ENCODE data around the gene TYMP.

The TYMP gene

GRCh38 chr22:50490531-50491308, 39.1 kb downstream of the TYMP start:
- TF ChIP-seq CREB5 (CRISPR knock-in tag; IDR thresholded peaks at IDR 0.05; ENCODE audit: low read depth) = no peak
- no peak for TF ChIP-seq ZFP30 (CRISPR knock-in tag; IDR thresholded peaks at IDR 0.05)
- TF ChIP-seq PPARA (CRISPR knock-in tag; IDR thresholded peaks at IDR 0.05; ENCODE audit: borderline replicate concordance) = no peak
- no peak for TF ChIP-seq PATZ1 (CRISPR knock-in tag; IDR thresholded peaks at IDR 0.05; ENCODE audit: borderline replicate concordance)
- no peak for TF ChIP-seq POU6F1 (CRISPR knock-in tag; IDR thresholded peaks at IDR 0.05; ENCODE audit: borderline replicate concordance, low read depth)
- TF ChIP-seq SNAI2 (CRISPR knock-in tag; IDR thresholded peaks at IDR 0.05) = no peak
- no peak for TF ChIP-seq ZNF565 (CRISPR knock-in tag; conservative IDR thresholded peaks at IDR 0.05; ENCODE audit: low read depth)
- TF ChIP-seq OSR1 (CRISPR knock-in tag; IDR thresholded peaks at IDR 0.05) = no peak
- no peak for TF ChIP-seq CSDC2 (CRISPR knock-in tag; IDR thresholded peaks at IDR 0.05)
- TF ChIP-seq ARNTL (CRISPR knock-in tag; IDR thresholded peaks at IDR 0.05; ENCODE audit: borderline replicate concordance, low read depth) = no peak
- no peak for TF ChIP-seq GLIS3 (CRISPR knock-in tag; IDR thresholded peaks at IDR 0.05)
- TF ChIP-seq ZC3H10 (CRISPR knock-in tag; IDR thresholded peaks at IDR 0.05) = no peak
- TF ChIP-seq TCF4 (CRISPR knock-in tag; IDR thresholded peaks at IDR 0.05; ENCODE audit: borderline replicate concordance) = no peak
- no peak for TF ChIP-seq ESRRG (CRISPR knock-in tag; IDR thresholded peaks at IDR 0.05)
- no peak for TF ChIP-seq RARB (CRISPR knock-in tag; IDR thresholded peaks at IDR 0.05)
- no peak for ATAC-seq

- TF ChIP-seq ZFP30 (CRISPR knock-in tag; IDR thresholded peaks at IDR 0.05) = no peak
- ATAC-seq = no peak
These were observed 40.2 kb downstream of the TYMP start for GRCh38 chr22:50489363-50490243.

- TF ChIP-seq ISL1 (CRISPR knock-in tag; IDR thresholded peaks at IDR 0.05) (no peak), PATZ1 (CRISPR knock-in tag; IDR thresholded peaks at IDR 0.05; ENCODE audit: borderline replicate concordance) (no peak), SNAI2 (CRISPR knock-in tag; IDR thresholded peaks at IDR 0.05) (no peak), ZFP3 (CRISPR knock-in tag; IDR thresholded peaks at IDR 0.05) (no peak), ZNF565 (CRISPR knock-in tag; conservative IDR thresholded peaks at IDR 0.05; ENCODE audit: low read depth) (no peak), CSDC2 (CRISPR knock-in tag; IDR thresholded peaks at IDR 0.05) (no peak), BACH2 (CRISPR knock-in tag; IDR thresholded peaks at IDR 0.05; ENCODE audit: borderline replicate concordance) (no peak), ARNTL (CRISPR knock-in tag; IDR thresholded peaks at IDR 0.05; ENCODE audit: borderline replicate concordance, low read depth) (no peak), PPARA (CRISPR knock-in tag; IDR thresholded peaks at IDR 0.05; ENCODE audit: borderline replicate concordance) (no peak), TCF4 (CRISPR knock-in tag; IDR thresholded peaks at IDR 0.05; ENCODE audit: borderline replicate concordance) (no peak), POU6F1 (CRISPR knock-in tag; IDR thresholded peaks at IDR 0.05; ENCODE audit: borderline replicate concordance, low read depth) (no peak), ZNF8 (CRISPR knock-in tag; IDR thresholded peaks at IDR 0.05) (no peak), ZFP30 (CRISPR knock-in tag; IDR thresholded peaks at IDR 0.05) (no peak), ZC3H10 (CRISPR knock-in tag; IDR thresholded peaks at IDR 0.05) (no peak), ZNF70 (CRISPR knock-in tag; IDR thresholded peaks at IDR 0.05) (no peak)
These were observed 40.9 kb downstream of the TYMP start for GRCh38 chr22:50488886-50489285.

More at GRCh38 chr22:50488886-50489285, 40.9 kb downstream of the TYMP start:
- ATAC-seq = no peak
